Keratinocyte (primary cell): Measurements from ENCODE around the gene CDH6. TPM values are rescaled to one million over a fixed set of nuclear protein-coding genes. Genes with fewer than 3 reads are reported as not detected.

ENCODE experiments used
- DNase-seq: peaks from one replicate; pipeline ENCODE4 v3.0.0-alpha.2; 2011; ENCODE audit warnings: low read depth, missing footprints, low spot score
- FAIRE-seq: peaks from 2 replicates; lab custom pipeline; 2011; peaks lifted over from hg19 to GRCh38; lab: Jason Lieb, UNC
- H2AFZ ChIP-seq: 2 replicates; pipeline ENCODE4 v1.6.0; 2012; ENCODE audit warnings: low read length, control low read depth, inconsistent platforms; ENCODE audit not compliant: control insufficient read depth
- H3K27ac ChIP-seq: 2 replicates; pipeline ENCODE4 v1.5.1; 2011; ENCODE audit warnings: low read length; ENCODE audit not compliant: control insufficient read depth, insufficient read depth
- H3K27me3 ChIP-seq: 3 replicates; pipeline ENCODE4 v1.6.0; 2011; ENCODE audit warnings: low read length; ENCODE audit not compliant: control insufficient read depth, insufficient read depth; ENCODE audit errors: extremely low read depth
- H3K36me3 ChIP-seq, 2 experiments: 2 replicates in 1 of 2; 3 replicates in 1 of 2; pipeline ENCODE4 v1.5.1; 2011; ENCODE audit warnings: low read length in 2 of 2, mild to moderate bottlenecking in 1 of 2; ENCODE audit not compliant: control insufficient read depth in 2 of 2, insufficient read depth in 2 of 2; ENCODE audit errors: extremely low read depth in 1 of 2
- H3K4me1 ChIP-seq: 3 replicates; pipeline ENCODE4 v1.5.1; 2011; ENCODE audit warnings: low read length; ENCODE audit not compliant: control insufficient read depth, insufficient read depth; ENCODE audit errors: extremely low read depth
- H3K4me2 ChIP-seq: 3 replicates; pipeline ENCODE4 v1.6.0; 2011; ENCODE audit warnings: low read depth, low read length; ENCODE audit not compliant: control insufficient read depth, insufficient read depth; ENCODE audit errors: extremely low read depth
- H3K4me3 ChIP-seq, 3 experiments: fragments of 200-600 bp in 1 of 3; sonication (generic) in 1 of 3; 2 replicates in 2 of 3; 3 replicates in 1 of 3; pipeline ENCODE4 v1.5.1; 2011 to 2016; ENCODE audit warnings: low read length in 3 of 3, mild to moderate bottlenecking in 3 of 3, control low read depth in 2 of 3, inconsistent platforms in 1 of 3, low read depth in 1 of 3, mixed read lengths in 1 of 3, mixed run types in 1 of 3, moderate library complexity in 1 of 3; ENCODE audit not compliant: control insufficient read depth in 2 of 3, insufficient read depth in 2 of 3; ENCODE audit errors: extremely low read depth in 1 of 3
- H3K79me2 ChIP-seq: 2 replicates; pipeline ENCODE4 v1.6.0; 2012; ENCODE audit warnings: low read length; ENCODE audit not compliant: control insufficient read depth, insufficient read depth
- H3K9ac ChIP-seq: 3 replicates; pipeline ENCODE4 v1.6.0; 2011; ENCODE audit warnings: low read length; ENCODE audit not compliant: control insufficient read depth, insufficient read depth; ENCODE audit errors: extremely low read depth
- H3K9me1 ChIP-seq: 3 replicates; pipeline ENCODE4 v1.6.0; 2011; ENCODE audit warnings: low read length; ENCODE audit not compliant: control insufficient read depth, insufficient read depth; ENCODE audit errors: extremely low read depth
- H3K9me3 ChIP-seq: 2 replicates; pipeline ENCODE4 v1.5.1; 2012; ENCODE audit warnings: low read depth, low read length; ENCODE audit not compliant: control insufficient read depth
- H4K20me1 ChIP-seq: 3 replicates; pipeline ENCODE4 v1.6.0; 2011; ENCODE audit warnings: low read length; ENCODE audit not compliant: control insufficient read depth, insufficient read depth; ENCODE audit errors: extremely low read depth
- EZH2 ChIP-seq: IDR thresholded peaks from one replicate; pipeline ENCODE4 v1.6.1; 2012; ENCODE audit warnings: inconsistent platforms, mild to moderate bottlenecking, low read length, moderate library complexity
- dilution Hi-C: fragments of 300-500 bp; cut with MboI; formaldehyde crosslinking; loops from one replicate; pipeline ENCODE4 v1.7.0; 2020; ENCODE audit warnings: low sequenced_read_pairs; ENCODE audit not compliant: extremely low pct_ligation_motif_present
- polyA plus RNA-seq, 5 experiments: library from polyadenylated mRNA; depleted of rRNA in 3 of 5; stranded (reverse) in 3 of 5; stranded (forward) in 1 of 5; unstranded in 1 of 5; fragments of >200 nt; gene quantifications; 1 replicate in 1 of 5; 2 replicates in 3 of 5; 3 replicates in 1 of 5; pipeline versions ENCODE4 v1.2.1 to v1.2.3, GENCODE V29; 2011 to 2012; ENCODE audit warnings: missing spikeins in 2 of 5, low read depth in 1 of 5, low replicate concordance in 1 of 5
- TF ChIP-seq, protein P1 (sequence below), 3 experiments: IDR thresholded peaks in 1 of 3; conservative IDR thresholded peaks in 1 of 3; optimal IDR thresholded peaks in 1 of 3; 2 replicates in 2 of 3; 3 replicates in 1 of 3; pipeline versions ENCODE3 to v1.5.1; 2011; ENCODE audit warnings: low read length in 3 of 3, mild to moderate bottlenecking in 3 of 3, moderate library complexity in 2 of 3, control low read depth in 1 of 3, inconsistent platforms in 1 of 3; ENCODE audit not compliant: insufficient read depth in 2 of 3; ENCODE audit errors: extremely low read depth in 1 of 3

CDH6 gene
- polyA plus RNA-seq, 1 donor (not counting 4 experiments of a cell fraction or from before 2014, with no cell fraction given), result not detected

DNA sequence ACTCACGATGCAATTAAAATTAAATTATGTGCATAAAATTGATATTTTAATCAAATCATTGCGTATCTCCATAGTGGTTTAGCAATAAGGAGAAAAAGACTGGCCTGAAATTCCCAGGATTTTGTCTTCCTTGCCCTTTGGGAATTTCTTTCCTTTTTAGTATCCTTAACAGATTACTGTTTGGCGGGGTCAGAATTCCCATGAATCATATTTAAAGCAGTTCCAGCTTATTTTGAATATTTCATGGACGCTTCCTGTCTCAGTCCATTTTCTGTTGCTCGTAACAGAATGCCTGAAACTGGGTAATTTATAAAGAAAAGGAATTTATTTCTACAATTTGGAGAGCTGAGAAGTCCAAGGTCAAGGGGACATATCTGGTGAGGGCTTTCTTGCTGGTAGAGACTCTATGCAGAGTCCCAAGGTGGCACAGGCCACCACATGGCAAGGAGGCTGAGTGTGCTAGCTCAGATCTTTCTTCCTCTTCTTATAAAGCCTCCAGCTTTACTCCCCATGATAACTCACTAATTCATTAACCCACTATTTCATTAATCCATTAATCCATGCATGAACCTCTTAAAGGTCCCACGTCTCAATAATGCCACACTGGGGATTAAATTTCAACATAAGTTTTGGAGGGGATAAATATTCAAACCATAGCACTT lies 37.8 kb downstream of the CDH6 start:
- Histone ChIP-seq H3K9me1 (no peaks in the 10 kb centered on the region), H3K36me3 (no peaks in the 10 kb centered on the region), H3K9me3 (no peaks in the 10 kb centered on the region), H3K79me2 (no peaks in the 10 kb centered on the region), H3K27me3 (no peaks in the 10 kb centered on the region), H3K4me3 (no peak overlapping the region), H3K4me2 (no peak overlapping the region), H3K27ac (no peak overlapping the region), H3K9ac (no peak overlapping the region), H3K4me1 (no peaks in the 10 kb centered on the region), H2AFZ (no peak overlapping the region), H4K20me1 (no peaks in the 10 kb centered on the region)
- TF ChIP-seq EZH2, result no peak
- TF ChIP-seq, protein P1, sequence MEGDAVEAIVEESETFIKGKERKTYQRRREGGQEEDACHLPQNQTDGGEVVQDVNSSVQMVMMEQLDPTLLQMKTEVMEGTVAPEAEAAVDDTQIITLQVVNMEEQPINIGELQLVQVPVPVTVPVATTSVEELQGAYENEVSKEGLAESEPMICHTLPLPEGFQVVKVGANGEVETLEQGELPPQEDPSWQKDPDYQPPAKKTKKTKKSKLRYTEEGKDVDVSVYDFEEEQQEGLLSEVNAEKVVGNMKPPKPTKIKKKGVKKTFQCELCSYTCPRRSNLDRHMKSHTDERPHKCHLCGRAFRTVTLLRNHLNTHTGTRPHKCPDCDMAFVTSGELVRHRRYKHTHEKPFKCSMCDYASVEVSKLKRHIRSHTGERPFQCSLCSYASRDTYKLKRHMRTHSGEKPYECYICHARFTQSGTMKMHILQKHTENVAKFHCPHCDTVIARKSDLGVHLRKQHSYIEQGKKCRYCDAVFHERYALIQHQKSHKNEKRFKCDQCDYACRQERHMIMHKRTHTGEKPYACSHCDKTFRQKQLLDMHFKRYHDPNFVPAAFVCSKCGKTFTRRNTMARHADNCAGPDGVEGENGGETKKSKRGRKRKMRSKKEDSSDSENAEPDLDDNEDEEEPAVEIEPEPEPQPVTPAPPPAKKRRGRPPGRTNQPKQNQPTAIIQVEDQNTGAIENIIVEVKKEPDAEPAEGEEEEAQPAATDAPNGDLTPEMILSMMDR (optimal IDR thresholded peaks at IDR 0.05 in 1 of 3, IDR thresholded peaks at IDR 0.05 in 1 of 3, conservative IDR thresholded peaks at IDR 0.05 in 1 of 3; ENCODE audit: extremely low read depth in 1 of 3, insufficient read depth in 2 of 3, low read length in 3 of 3), result no peak
- no peak for FAIRE-seq
- dilution Hi-C loops, result no loop called here
- DNase-seq, result no peak

DNA sequence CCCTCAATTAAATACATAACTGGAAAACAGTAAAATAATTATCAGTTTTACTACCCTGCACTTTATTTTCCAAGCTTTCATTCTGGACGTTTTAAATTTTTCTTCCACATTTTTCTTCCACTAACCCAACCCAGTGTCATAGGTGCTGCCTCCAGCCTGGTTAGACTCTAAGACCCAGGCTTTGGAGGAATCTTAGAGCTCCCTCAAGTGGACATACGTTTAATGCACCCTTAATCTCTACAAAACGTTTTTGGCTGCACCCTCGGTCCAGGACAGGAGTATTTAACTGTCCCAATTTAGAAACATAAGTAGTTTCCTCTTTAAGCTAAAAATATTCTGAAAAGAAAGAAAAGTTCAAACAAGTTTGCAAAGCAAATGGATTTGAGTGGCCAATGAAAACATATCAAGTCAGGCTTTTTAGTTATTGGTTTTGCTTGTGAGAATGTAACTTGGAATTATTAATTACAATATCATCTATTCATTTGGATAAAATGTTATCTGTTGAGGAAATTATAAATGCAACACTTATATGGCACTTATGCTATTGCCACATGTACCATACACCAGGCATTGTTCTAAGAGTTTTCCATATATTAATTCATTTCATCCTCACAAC lies 38.9 kb downstream of the CDH6 start:
- H3K36me3 ChIP-seq, result no peaks in the 10 kb centered on the region
- H3K9me1 ChIP-seq, result no peaks in the 10 kb centered on the region
- no peaks in the 10 kb centered on the region for H3K9me3 ChIP-seq
- H3K4me1 ChIP-seq, result no peaks in the 10 kb centered on the region
- H4K20me1 ChIP-seq, result no peaks in the 10 kb centered on the region
- dilution Hi-C loops, result no loop called here
- FAIRE-seq, result no peak
- no peak overlapping the region for H3K4me3 ChIP-seq
- no peak overlapping the region for H3K27ac ChIP-seq
- TF ChIP-seq, protein P1 (optimal IDR thresholded peaks at IDR 0.05 in 1 of 3, IDR thresholded peaks at IDR 0.05 in 1 of 3, conservative IDR thresholded peaks at IDR 0.05 in 1 of 3; ENCODE audit: extremely low read depth in 1 of 3, insufficient read depth in 2 of 3, low read length in 3 of 3), result peak; percentile 61 to 73 (median 63)
- TF ChIP-seq EZH2, result no peak
- H2AFZ ChIP-seq, result no peak overlapping the region
- no peaks in the 10 kb centered on the region for H3K27me3 ChIP-seq
- H3K79me2 ChIP-seq, result no peaks in the 10 kb centered on the region
- H3K9ac ChIP-seq, result no peak overlapping the region
- H3K4me2 ChIP-seq, result no peak overlapping the region
- no peak for DNase-seq
